ENCODE data around the gene ARMH1. TPM values are rescaled to one million over a fixed set of nuclear protein-coding genes. Genes with fewer than 3 reads are reported as not detected.
"Not testable (repeated sequence)": the region's sequence is repeated elsewhere in the genome, so short reads cannot be mapped to it uniquely, and the experiment has no call there.

Gene ARMH1
- total RNA-seq, 4 donors from 2014 or later, result 0.40 to 2.5 (median 0.96) TPM; not detected in 1

DNA sequence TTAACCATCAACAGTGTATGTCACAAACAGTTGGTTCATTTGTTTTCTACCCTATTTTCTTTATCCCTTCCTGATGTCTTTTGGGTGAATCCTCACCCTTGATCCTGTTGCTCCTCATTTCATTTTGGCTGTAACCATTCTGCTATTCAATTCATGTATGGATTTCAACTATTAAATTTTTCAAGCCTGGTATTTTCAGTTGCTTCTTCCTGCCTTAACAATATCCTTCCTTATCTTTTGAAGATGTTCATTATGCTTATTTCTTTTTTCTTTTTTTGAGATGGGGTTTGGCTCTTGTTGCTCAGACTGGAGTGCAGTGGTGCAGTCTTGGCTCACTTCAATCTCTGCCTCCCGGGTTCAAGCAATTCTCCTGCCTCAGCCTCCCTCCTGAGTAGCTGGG lies 59.3 kb downstream of the ARMH1 start:
- in situ Hi-C loops (cut with MboI; ENCODE audit: low pct_ligation_motif_present in 1 of 4, low pct_unique_long_range_greater_than_20kb in 1 of 4, low sequenced_read_pairs in 3 of 4) (no loop called here), intact Hi-C loops (cut with DNase I; ENCODE audit: low total_unique reads) (no loop called here)
- peak overlapping the region in 3 of 4 donors; percentile 34 to 42 (median 35) for H3K27ac ChIP-seq
- H3K4me3 ChIP-seq, result no peak overlapping the region
- no peak for DNase-seq
- no peaks in the 10 kb centered on the region for H3K36me3 ChIP-seq
- H3K9me3 ChIP-seq, result no peaks in the 10 kb centered on the region
- 75 to 83% methylated on average over 1 of the region's 1 CpG for WGBS, 2 donors (ENCODE audit: low coverage in 1 of 2)
- peaks cover 5 to 28% (median 13%) of the 10 kb centered on the region in 4 donors for H3K4me1 ChIP-seq
- H3K27me3 ChIP-seq, result no peaks in the 10 kb centered on the region
- TF ChIP-seq EP300 (IDR thresholded peaks at IDR 0.05; ENCODE audit: low read depth) (no peak), POLR2A (IDR thresholded peaks at IDR 0.05) (no peak), POLR2AphosphoS5 (IDR thresholded peaks at IDR 0.05) (no peak)
- TF ChIP-seq, protein P1, sequence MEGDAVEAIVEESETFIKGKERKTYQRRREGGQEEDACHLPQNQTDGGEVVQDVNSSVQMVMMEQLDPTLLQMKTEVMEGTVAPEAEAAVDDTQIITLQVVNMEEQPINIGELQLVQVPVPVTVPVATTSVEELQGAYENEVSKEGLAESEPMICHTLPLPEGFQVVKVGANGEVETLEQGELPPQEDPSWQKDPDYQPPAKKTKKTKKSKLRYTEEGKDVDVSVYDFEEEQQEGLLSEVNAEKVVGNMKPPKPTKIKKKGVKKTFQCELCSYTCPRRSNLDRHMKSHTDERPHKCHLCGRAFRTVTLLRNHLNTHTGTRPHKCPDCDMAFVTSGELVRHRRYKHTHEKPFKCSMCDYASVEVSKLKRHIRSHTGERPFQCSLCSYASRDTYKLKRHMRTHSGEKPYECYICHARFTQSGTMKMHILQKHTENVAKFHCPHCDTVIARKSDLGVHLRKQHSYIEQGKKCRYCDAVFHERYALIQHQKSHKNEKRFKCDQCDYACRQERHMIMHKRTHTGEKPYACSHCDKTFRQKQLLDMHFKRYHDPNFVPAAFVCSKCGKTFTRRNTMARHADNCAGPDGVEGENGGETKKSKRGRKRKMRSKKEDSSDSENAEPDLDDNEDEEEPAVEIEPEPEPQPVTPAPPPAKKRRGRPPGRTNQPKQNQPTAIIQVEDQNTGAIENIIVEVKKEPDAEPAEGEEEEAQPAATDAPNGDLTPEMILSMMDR (IDR thresholded peaks at IDR 0.05), result no peak

DNA sequence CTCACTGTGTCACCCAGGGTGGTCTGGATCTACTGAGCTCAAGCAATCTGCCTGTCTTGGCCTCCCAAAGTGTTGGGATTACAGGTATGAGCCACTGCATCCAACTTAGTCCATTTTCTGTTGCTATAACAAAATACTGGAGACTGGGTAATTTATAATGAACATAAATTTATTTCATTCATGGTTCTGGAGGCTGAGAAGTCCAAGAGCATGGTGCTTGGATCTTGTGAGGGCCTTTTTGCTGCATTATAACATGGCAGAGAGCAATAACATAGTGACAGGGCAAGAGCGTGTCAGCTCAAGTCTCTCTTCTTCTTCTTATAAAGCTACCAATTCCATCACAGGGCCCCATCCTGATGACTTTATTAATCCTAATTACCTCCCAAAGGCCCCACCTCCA lies 61.5 kb downstream of the ARMH1 start:
- intact Hi-C loops (cut with DNase I; ENCODE audit: low total_unique reads) (no loop called here), in situ Hi-C loops (cut with MboI; ENCODE audit: low pct_ligation_motif_present in 1 of 4, low pct_unique_long_range_greater_than_20kb in 1 of 4, low sequenced_read_pairs in 3 of 4) (no loop called here)
- peaks cover 6 to 22% (median 8%) of the 10 kb centered on the region in 4 donors for H3K4me1 ChIP-seq
- no peaks in the 10 kb centered on the region for H3K27me3 ChIP-seq
- no peak for DNase-seq
- 95% methylated on average over 1 of the region's 1 CpG; no CpG with 5 or more reads in 1 of the 2 donors for WGBS, 2 donors (ENCODE audit: low coverage in 1 of 2)
- H3K4me3 ChIP-seq, result no peak overlapping the region
- no peaks in the 10 kb centered on the region for H3K9me3 ChIP-seq
- TF ChIP-seq, protein P1 (IDR thresholded peaks at IDR 0.05), result no peak
- TF ChIP-seq EP300 (IDR thresholded peaks at IDR 0.05; ENCODE audit: low read depth) (no peak), POLR2AphosphoS5 (IDR thresholded peaks at IDR 0.05) (no peak), POLR2A (IDR thresholded peaks at IDR 0.05) (no peak)
- no peak overlapping the region for H3K27ac ChIP-seq
- no peaks in the 10 kb centered on the region for H3K36me3 ChIP-seq

DNA sequence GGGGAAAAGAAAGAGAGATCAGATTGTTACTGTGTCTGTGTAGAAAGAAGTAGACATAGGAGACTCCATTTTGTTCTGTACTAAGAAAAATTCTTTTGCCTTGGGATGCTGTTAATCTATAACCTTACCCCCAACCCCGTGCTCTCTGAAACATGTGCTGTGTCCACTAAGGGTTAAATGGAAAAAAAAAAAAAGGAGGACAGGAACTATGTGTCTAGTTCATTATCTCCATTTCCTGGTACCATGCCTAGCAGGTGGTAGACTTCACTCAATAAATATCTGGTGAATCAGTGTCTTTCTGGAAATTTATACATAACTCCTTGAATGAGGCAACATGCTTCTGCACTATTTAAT lies 64.4 kb downstream of the ARMH1 start:
- in situ Hi-C loops (cut with MboI; ENCODE audit: low pct_ligation_motif_present in 1 of 4, low pct_unique_long_range_greater_than_20kb in 1 of 4, low sequenced_read_pairs in 3 of 4); DNase-seq; H3K9me3 ChIP-seq; H3K36me3 ChIP-seq; H3K27me3 ChIP-seq: not testable (repeated sequence)
- TF ChIP-seq, protein P1 (IDR thresholded peaks at IDR 0.05), result peak in 1 of 5 experiments; percentile 5
- intact Hi-C loops (cut with DNase I; ENCODE audit: low total_unique reads), result loop anchor here (2.0 kb wide), 1 partner anchor 68 kb away; the partner anchor contains the start of gene DYNLT4
- Histone ChIP-seq H3K4me1 (peaks cover 6 to 10% (median 8%) of the 10 kb centered on the region in 4 donors), H3K27ac (peak overlapping the region; percentile 86 to 91 (median 91)), H3K4me3 (peak overlapping the region in 3 of 4 donors; percentile 44 to 62 (median 47))
- WGBS, 2 donors (ENCODE audit: low coverage in 1 of 2), result 68% methylated on average over 1 of the region's 1 CpG; no CpG with 5 or more reads in 1 of the 2 donors

DNA sequence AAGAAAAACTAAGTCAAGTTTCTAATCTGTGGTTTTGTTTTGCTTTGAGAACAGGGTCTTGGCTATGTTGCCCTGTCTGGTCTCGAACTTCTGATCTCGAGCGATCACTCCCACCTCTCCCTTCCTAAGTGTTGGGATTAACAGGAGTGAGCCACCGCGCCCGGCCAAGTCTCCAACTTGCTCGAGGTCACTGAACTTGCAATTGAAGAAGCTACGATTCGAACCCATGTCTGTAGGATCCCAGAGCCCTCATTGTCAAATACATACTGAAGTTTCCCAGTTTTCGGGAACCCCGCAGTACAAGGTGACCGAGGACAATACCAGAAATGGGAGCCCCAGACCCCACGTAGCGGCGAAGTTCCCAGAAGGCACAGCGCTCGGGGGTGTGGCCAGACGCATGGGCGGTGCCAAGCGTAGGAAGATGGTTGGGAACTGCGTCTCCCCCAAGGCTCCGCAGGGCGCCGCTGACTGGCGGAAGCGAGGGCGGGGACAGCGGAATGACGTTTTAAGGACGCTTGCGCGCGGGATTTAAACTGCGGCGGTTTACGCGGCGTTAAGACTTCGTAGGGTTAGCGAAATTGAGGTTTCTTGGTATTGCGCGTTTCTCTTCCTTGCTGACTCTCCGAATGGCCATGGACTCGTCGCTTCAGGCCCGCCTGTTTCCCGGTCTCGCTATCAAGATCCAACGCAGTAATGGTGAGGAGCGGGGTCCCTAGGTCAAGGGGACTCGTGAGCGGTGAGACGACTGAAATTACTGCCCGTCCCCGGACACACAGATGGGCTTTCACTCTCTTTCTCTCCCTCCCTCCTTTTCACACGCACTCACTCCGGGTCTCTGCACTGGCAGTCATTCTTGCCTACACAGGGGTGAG lies 65.0 kb downstream of the ARMH1 start, which contains the start of gene KIF2C:
Gene KIF2C, plus strand, starts transcription at position 531 of the 872 bp plus-strand sequence. Its CDS starts 96 bp downstream, at position 627.
- TF ChIP-seq POLR2AphosphoS5 (IDR thresholded peaks at IDR 0.05), result peak; percentile 85 to 90 (median 87)
- TF ChIP-seq, protein P1 (IDR thresholded peaks at IDR 0.05), result peak in 2 of 5 experiments; percentile 4 to 7
- TF ChIP-seq EP300 (IDR thresholded peaks at IDR 0.05; ENCODE audit: low read depth), result no peak
- TF ChIP-seq POLR2A (IDR thresholded peaks at IDR 0.05), result peak; percentile 69
- Histone ChIP-seq H3K9me3 (no peaks in the 10 kb centered on the region), H3K4me1 (peaks cover 6 to 10% (median 8%) of the 10 kb centered on the region in 4 donors), H3K36me3 (no peaks in the 10 kb centered on the region), H3K4me3 (peak within 1 kb of the TSS; percentile 44 to 62 (median 50)), H3K27me3 (no peaks in the 10 kb centered on the region), H3K27ac (peak within 1 kb of the TSS; percentile 86 to 91 (median 91))
- peak; percentile 98 for DNase-seq
- WGBS, 2 donors (ENCODE audit: low coverage in 1 of 2), result 0 to 1% methylated on average over 16 to 57 of the region's 57 CpGs
- intact Hi-C loops (cut with DNase I; ENCODE audit: low total_unique reads), result loop anchor here (2.0 kb wide), 1 partner anchor 67 kb away; the partner anchor contains the start of gene DYNLT4
- in situ Hi-C loops (cut with MboI; ENCODE audit: low pct_ligation_motif_present in 1 of 4, low pct_unique_long_range_greater_than_20kb in 1 of 4, low sequenced_read_pairs in 3 of 4), result no loop called here

Measured in transverse colon (tissue), 4 donors.